Measurements from ENCODE around the gene NAA40. TPM values are rescaled to one million over a fixed set of nuclear protein-coding genes. Genes with fewer than 3 reads are reported as not detected.
A peak's percentile ranks its signal among the peaks of the same experiment; 100 is the strongest.

NAA40 gene
- total RNA-seq, 1 donor from 2014 or later, result 10.0 TPM

GRCh38 chr11:63993100-63993499 lies 54.3 kb downstream of the NAA40 start:
- DNase-seq, result no peak

DNA sequence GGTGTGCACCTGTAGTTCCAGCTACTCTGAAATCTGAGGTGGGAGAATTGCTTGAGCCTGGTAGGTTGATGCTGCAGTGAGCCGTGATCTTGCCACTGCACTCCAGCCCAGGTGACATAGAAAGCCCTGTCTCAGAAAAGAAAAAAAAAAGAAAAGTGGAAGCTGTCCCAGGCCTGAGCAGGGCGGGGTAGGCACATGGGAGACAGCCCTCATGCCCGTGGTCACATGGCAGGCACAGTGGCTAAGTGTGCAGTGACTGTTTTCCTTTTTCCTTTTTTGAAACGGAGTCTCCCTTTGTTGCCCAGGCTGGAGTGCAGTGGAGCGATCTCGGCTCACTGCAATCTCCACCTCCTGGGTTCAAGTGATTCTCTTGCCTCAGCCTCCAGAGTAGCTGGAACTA lies 55.2 kb downstream of the NAA40 start:
- no peak for DNase-seq

GRCh38 chr11:63996512-63996911 lies 57.7 kb downstream of the NAA40 start:
- DNase-seq, result no peak

- no peak for DNase-seq
Observed at GRCh38 chr11:63997104-63997700, 58.4 kb downstream of the NAA40 start.

GRCh38 chr11:63997801-63998337 lies 59.1 kb downstream of the NAA40 start:
- no peak for DNase-seq

DNA sequence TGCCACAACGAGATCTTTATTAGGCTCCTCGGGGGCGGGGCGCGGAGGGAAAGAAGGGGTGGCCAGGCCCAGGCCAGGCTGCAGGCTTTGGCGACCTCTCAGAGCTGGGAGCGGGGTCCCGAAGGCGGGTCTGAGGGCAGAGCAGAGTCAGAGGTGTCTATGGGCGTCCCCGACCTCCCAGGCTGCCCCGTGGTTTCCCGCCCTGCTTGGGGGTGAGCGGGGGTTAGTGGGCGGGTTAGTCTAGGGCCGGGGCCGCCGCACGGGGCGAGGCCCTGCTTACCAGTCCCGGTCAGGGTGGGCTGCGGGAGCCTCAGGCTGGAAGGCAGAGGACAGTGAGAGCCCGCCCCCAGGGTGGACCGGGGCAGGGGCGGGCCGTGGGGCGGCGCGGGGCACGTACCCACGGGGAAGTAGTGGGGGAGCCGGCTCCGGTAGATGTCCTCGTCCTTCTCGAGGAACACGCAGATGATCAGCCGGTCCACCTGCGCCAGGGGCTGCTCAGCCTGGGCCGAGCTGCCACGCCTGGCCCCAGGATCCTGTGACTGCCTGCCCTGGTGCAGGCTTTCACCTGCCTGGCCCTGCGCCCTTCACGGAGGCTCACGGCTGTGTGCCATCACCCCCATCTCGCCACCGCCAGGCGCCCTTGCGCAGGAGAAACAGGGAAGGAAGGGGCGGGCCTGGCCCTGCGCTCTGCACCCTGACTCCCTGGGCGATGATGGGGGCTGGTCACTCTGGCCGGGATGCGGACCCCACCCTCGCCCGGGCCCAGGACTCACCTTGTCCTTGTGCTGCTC lies 60.0 kb downstream of the NAA40 start:
- no peak for DNase-seq

- DNase-seq, result peak; percentile 35
Observed at GRCh38 chr11:63999349-64000025, 60.7 kb downstream of the NAA40 start.

- DNase-seq, result peak; percentile 83
Observed at GRCh38 chr11:64000026-64000739, 61.4 kb downstream of the NAA40 start.

DNA sequence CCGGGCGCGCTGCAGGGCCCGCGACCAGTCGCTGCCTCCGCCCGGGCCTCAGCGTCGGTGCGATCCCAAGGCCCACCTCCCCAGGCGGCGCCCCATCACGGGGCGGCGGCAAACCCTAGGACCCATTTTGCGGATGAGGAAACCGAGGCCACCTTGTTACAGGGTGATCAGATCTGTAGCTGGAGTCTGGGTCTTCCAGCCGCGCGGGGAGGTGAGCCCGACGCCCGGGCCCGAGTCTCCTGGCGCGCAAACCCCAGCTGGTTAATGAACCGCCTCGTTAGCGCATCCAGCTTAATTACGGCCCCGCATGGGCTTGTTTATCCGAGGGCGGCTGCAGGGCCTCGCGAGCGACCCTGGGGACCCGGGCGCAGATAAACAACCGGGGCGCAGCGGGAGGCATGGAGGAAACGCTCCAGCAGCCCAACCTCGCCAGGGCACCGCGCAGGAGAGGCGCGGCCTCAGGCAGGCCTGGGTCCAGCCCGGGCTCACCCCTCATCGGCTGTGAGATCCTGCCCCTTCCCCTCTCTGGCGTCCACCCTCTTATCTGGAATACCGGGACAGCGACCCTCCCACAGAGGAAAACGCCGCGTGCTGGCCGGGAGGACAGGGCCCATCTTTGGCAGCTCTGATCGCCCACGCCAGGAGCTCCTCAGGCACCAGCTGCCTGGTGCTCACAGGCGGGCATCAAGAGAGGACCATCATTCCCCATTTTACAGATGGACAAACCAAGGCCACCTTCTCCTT lies 62.1 kb downstream of the NAA40 start:
- DNase-seq, result no peak

- DNase-seq, result peak; percentile 80
Observed at GRCh38 chr11:64001484-64002420, 63.0 kb downstream of the NAA40 start.

- DNase-seq, result peak; percentile 46
Observed at GRCh38 chr11:64003807-64004589, 65.2 kb downstream of the NAA40 start.

- no peak for DNase-seq
Observed at GRCh38 chr11:64004590-64004984, 65.8 kb downstream of the NAA40 start.

GRCh38 chr11:64005691-64006090 lies 66.9 kb downstream of the NAA40 start:
- DNase-seq, result no peak

DNA sequence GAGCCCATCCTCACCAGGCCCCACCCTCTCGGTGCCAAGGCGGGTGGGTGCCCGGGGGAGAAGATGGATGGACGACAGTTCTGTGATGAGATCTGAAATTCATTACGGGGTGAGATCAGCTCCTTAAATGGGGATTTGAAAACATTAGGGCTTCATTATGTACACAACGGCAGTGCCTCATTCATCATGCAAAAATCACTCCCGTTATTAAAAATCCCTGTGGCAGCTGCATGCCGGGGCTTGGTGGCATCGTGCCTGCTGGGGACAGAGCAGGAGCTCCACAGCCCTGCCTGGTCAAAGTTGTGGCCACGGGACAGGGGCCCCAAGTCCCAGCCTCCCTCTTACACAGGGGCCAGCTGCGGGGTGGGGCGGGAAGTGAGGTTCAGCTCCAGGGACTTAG lies 67.6 kb downstream of the NAA40 start:
- no peak for DNase-seq

Other genes with a start within 250 kb of the NAA40 start
- gene ZFTA, start 170.2 kb upstream of the NAA40 start, total RNA-seq, result 25.4 and 30.1 TPM in 2 replicates
- 14.3 and 22.4 TPM in 2 replicates for gene SPINDOC, start 125.5 kb upstream of the NAA40 start, total RNA-seq
- 12.1 and 15.1 TPM in 2 replicates for gene MARK2, start 99.9 kb upstream of the NAA40 start, total RNA-seq
- gene RCOR2, start 21.8 kb upstream of the NAA40 start, total RNA-seq, result 0.09 and 0.17 TPM in 2 replicates
- 287 and 330 TPM in 2 replicates for gene COX8A, start 35.6 kb downstream of the NAA40 start, total RNA-seq
- 52.3 and 57.7 TPM in 2 replicates for gene OTUB1, start 47.4 kb downstream of the NAA40 start, total RNA-seq
- not detected in 2 replicates for gene FLRT1, start 96.9 kb downstream of the NAA40 start, total RNA-seq
- gene MACROD1, start 227.1 kb downstream of the NAA40 start, total RNA-seq, result 17.5 and 29.3 TPM in 2 replicates
- gene STIP1, start 247.2 kb downstream of the NAA40 start, total RNA-seq, result 139 and 191 TPM in 2 replicates